HEK293 (cell line): ENCODE results near the gene DCLK3.

Experiments used
- CTCF ChIP-seq: fragments of 450-650 bp; formaldehyde crosslinking; IDR thresholded peaks from 2 replicates; pipeline ENCODE4 v1.5.1; 2016; ENCODE audit warnings: missing biosample characterization, missing genetic modification characterization
- ZNF121 ChIP-seq: fragments of 450-650 bp; formaldehyde crosslinking; IDR thresholded peaks from 2 replicates; pipeline ENCODE4 v1.5.1; 2016; ENCODE audit warnings: missing biosample characterization, missing genetic modification characterization

- no peak for TF ChIP-seq ZNF121 (tag by site-specific recombination)
- TF ChIP-seq CTCF (tag by site-specific recombination): no peak
Observed at GRCh38 chr3:36674816-36675215, 89.5 kb downstream of the DCLK3 start.
